ENCODE data around the gene COBL.

Gene COBL

DNA sequence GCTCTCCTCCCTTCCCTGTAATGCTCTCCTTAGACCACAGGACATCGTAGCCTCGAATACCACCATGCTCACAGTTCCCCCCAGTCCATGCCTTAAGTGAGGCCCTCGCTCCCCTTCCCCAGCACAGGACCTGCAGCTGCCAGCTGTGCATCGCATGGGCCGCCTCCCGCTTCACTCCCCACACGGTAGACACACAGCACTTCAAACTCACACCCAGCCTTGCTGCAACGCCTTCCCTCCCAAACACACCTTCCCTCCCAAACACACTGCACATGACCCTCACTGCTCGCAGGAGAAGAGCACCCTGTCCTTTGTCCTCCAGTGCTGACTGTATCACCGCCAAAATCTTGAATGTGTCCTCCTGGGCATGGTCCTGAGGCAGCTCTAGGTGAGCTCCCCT, 42.6 kb downstream of the COBL start:
- DNase-seq: no peak

DNA sequence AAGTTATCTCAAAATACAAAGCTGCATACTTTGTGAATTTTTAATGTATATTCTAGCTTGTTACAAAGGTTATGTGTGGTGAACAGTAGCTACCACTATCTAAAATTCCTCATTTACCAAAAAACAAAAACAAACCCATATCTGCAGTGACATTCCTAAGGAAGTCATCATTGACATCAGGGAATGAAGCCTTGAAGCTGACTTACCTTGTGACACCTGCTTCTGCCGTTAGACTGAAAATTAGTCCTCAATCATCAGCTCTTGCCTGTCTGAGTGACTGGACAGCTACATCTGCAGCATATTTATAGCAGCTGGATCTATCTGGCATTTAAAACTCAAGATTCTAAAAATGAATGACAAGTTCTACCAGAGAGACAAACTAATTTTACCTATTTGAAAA, 43.2 kb downstream of the COBL start:
- no peak for DNase-seq

DNA sequence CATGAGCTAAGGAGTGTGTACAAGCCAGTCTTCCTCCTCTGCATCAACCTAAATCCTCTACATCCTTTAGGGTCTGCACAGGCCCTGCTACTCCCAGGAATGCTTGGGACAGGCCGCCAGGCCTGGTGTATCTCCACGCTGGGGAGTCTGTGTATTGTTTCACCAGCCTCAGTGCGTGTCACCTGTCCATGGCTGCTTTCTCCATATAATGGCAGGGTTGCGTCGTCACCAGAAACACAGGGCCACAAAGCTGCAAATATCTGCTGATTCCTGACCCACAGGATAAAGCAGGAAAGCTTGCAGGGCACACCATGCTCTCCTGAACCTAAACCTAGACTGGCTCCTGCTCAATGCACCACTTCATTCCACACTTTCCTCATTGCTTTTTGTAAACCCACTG, 45.6 kb downstream of the COBL start:
- no peak for DNase-seq

DNA sequence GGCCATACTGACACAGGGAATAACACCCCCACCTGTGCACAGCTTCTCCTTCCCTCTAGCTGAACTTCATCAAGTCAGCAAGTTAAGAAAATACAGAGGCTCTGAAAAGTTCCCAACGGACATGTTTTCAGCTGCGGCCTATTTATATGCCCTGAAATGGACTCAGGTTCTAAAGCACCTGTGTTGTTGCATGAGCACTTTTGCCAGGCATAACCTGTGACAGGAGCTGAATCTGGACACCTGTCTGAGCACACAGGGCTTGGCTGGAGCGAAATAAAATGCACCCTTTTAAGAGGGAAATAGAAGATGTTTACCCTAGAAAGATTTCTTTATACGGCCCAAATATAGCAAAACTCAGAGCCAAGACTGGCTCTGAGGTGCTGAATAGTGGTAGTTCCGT, 46.7 kb downstream of the COBL start:
- DNase-seq: no peak

DNA sequence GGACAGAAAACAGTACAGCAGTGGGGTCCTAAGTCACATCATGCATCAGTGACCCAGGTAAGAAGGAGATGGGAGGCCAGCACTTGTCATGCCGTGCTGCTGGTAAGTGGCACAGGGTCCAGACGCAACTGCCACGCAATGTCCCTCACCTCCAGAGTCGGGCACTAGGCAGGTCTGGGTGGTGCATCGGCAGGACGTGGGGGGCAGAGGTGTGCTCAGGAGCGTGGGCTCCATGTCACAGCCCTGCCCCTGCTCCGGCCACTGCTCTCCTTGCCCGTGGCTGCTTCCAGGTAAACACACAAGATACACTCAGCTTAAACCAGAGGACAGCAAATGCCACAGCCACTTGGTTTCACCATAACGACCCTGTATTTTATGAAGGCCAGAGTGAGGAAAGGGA, 47.3 kb downstream of the COBL start:
- DNase-seq: no peak

DNA sequence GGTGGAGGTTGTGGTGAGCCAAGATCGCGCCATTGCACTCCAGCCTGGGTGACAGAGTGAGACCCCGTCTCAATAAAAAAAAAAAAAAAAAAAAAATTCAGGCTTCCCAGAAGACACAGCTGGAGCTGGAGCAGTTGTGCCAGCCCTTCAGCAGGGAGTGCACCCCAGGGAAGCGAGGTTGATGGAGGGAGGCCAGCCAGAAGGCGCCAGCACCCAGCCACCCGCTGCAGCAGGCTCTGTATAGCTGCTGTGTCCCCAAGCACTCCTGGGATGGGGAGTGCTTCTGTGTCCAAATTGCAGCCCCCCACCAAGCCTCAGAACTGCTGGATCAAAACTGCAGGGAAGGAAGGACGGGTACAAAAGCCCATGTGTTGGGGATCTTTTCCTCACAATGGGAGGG, 47.8 kb downstream of the COBL start:
- DNase-seq: no peak

DNA sequence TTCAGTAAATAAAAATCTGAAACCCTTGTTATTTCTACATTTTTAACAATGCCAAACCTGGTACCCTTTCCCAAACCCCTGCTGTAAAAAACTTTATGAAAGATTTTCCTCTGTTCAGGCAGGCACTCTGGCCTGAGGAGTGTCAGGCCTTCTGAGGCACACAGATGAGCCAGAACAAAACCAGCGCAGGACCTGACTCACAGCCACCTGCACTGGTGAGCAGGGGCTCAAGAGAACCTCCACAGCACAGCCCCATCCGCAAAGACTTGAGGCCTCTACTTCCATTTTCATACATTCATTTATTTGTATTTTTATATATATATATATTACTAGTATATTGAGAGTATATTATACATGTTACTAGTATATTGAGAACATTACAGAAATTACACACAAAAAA, 49.4 kb downstream of the COBL start:
- no peak for DNase-seq

DNA sequence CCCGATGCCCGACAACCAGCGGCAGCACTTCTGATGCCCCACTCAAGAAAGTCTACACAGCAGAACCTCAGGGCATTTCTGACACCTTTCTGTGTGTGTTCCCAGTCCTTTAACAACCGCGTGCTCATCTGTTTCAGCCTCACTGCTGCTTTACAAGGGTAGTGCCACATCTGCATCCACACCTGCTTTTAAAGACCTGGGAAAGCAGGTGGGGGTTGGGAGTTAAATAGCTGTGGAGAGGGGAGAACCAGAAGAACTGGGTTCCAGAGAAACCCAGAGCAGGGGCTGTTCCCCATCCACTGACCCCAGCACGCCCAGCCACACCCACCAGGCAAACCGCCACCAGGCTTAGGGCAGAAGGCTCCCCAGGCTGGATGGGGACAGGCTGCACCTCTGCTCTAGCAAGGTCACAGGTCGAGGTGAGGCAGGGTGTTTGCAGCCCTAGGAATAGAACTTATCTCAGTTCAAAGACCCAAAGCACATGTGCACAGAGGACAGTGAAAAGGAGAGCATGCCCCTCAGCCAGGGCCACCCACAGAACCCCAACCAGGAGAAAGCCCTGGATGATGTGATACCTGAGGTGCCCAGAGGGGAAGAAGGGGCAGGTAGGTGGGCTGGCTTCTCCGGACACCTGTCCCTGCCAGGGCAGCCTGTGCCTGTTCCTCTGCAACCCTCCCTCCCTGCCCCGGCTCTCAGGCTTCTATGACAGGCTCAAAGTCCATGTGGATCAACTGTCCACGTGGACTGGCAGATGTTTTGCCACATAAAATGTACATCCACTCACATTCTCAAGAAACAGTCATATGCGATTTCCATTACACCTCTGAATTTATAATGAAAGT, 51.3 kb downstream of the COBL start:
- no peak for DNase-seq

DNA sequence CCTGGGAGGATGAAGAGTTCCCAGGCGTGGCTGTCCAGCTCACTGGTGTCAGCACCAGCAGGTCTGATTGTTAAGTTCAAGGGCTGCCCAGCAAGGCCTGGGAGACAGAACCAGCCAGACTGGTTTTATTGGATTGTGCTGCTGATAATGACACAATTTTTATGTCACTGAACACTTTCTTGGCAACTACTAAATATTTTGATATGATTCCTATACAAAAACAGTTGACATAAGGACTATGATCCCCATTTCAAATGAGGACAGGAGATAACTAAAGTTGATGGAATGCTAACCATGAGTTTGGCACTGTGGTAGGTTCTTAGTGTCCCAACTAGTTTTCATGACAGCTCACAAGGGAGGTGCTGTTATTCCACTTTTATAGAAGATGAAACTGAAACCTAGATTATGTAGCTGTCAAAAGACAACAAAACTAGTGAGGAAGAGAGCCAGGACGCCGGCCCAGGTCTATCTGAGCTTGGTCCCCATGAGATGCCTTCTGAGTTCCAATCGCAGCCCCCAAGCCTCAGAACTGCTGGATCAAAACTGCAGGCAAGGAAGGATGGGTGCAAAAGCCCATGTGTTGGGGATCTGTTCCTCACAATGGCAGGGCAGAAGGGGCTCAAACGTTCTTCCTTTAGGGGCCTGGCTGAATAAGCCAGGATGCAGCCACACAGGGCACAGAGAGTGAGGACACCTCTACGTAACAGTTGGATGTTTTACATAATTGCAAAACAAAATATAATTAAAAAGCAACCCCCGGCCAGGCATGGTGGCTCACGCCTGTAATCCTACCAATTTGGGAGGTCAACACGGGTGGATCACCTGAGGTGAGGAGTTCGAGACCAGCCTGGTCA, 52.8 kb downstream of the COBL start:
- DNase-seq: no peak

DNA sequence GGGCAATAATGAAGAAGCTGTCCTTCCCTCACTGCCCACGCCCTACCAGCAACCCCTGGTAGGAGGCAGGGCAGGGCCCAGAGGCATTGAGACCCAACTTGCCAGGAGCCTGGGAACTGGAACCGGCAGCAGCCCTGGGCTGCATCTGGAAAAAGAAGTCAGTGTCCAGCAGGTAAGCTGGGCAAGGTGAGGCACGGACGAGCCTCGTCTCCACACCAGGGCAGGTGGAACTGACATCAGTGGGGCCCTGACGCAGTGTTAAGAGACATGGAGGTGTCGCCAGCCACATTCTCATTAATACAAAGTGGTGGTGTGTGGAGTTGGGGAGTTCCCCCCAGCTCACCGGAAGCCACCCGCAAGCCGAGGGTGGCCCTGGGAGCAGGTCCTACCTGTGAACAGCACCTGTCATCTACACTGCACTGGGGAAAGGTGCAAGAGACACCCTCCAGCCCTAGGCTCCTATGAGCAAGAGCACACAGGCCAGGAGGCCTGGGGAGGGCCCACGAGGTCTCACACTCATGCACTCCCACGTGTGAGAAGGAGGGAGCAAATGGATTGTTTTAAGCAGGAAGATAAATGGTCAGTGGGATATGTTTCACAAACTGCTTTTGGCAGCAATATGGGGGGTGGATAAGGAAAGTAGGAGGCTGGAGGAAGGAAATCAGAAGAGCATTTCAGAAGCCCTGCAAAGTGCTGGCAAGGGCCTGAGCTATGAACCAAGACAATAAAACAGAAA, 53.6 kb downstream of the COBL start:
- no peak for DNase-seq

DNA sequence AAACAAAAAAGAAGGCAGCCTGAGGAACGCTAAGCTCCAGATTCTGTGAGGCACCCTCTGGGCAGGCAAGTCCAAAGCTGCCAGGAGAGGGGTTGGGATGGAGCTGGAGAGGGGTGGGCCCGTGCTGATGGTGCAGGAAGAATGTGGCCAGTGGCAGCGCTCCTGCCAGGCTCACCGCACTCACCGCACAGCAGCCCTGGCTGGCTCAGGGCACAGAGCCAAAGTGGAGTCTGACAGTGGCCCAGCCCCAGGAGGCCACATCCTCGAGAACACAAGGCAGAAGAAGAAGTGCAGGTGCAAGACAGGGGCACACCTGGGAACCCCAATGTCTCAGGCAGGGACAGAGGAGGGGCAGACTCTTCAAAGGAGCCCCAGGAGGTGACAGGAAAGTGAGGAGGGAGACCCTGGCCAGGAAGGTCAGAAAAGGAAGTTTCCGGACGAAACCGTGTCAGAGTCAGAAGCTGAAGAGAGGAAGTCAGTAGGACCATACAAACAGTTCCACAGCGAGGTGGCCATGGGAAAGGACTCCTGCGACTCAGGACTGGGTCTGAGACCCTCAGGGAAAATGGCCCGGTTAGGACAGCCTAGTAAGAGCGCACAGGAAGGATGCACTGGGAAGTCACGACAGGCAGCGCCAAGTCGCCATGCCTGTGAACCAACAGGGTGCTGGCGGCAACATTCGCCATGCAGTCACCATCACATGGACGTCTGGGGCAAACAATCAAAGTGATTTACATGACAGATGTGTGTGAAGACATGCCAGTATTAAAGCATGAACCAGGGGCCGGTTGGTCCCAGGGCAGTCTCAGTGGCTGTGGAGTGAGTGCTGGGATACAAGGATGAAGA, 54.4 kb downstream of the COBL start:
- DNase-seq: no peak

DNA sequence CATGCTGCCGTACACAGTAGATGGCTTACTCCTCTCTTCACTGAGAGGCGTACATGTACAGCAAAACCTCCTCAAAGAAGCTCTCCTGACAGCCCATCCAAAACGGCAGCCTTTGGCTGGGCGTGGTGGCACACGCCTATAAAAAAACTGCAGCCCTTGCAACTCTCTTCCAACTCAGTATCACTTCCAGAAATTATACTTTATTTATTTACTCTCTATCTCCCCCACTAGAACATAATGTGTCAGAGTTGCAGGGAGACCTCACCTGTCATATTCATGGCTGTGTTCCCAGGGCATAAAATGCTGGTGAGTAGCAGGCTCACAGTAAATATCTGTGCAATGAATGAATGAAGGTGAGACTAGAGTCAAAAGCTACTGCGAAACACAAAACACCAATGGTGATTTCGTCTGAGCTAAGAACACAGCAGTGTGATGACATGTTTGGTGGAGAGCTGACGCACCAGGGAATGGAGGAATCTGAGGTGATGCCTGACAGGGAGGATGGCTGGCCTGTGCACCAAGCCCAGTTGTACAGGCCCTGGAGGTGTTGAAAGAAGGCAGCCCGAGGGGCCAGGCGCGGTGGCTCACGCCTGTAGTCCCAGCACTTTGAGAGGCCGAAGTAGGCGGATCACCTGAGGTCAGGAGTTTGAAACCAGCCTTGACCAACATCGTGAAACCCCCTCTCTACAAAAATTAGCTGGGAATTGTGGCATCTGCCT, 55.3 kb downstream of the COBL start:
- DNase-seq: no peak

DNA sequence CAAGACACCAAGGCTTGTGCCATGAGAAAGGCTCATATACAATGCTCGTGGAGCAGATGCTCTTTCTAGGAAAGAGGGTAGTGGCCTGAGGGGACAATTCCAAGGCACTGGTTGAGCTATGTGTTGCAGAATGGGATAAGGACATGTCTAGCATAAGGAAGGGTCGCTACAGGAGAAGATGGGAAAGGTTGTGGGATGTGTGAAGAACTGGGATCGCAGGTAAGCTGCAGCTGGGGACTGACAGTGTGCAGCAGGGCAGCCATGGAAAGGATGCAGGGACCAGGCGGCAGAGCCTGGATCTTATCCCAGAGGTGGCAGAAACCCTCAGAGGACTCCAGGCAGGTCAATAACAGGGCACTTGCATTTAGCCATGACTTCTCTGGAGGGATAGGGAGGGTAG, 56.1 kb downstream of the COBL start:
- DNase-seq: no peak

DNA sequence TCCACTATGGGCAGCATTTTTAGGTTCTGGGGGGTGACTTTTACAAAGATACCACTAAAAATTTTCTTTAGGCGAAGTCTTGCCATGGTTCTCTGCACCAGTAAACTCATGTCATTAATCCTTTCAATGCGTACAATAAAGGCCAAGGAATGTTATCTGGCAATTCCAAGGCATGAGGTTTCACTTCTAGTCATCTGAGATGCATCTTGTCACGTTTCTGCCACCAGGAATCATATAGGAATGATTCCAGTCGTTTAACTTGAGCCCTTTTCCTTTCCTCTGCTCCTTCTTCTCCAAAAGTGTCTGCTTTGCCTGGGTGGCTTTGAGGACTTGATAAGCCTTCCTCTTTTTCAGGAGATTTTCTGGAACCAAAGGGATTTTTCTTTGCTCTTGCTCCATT, 56.8 kb downstream of the COBL start:
- no peak for DNase-seq

DNA sequence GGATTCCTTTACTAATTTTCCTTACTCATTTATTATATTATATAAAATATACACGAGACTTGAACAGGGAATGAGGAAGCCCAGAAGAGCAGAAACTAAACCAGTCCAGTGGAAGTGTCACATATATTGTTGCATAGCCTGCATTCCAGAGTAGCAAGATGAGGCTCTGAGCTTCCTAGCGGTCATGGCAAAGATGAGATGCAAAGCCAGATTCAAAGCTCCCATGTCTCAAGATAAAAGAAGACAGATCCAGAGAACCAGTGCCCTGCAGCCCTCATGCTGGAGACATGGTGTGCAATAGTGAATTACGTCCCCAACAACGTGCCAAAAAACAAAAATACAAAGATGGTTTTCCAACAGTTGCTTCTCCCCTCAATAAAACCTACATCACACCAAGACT, 59.7 kb downstream of the COBL start:
- DNase-seq: no peak

DNA sequence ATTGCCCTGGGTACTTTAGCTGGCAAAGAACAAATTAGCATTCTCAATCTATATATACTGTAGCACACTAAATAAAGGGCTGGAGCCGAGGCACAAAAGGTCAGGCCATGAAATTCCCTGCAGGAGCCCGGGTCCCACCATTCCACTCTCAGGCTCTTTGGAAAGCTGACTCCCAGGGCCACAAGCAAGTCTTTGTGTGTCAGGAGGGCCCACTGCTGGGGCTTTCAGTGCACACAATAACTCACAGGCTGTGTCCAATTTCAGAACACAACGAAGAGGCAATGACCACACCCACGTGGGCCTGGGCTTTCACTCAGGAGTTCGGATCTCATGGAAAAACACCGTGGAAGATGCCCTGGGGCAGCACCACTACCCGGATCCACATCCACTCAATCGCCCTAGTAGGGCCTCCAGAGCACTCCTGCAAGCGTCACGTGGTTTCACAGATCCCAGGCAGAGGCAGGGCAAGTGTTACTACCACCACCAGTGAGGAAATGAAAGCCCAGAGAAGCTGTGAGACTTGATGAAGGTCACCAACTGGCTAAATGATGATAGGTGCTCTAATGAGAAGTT, 60.3 kb downstream of the COBL start:
- no peak for DNase-seq

DNA sequence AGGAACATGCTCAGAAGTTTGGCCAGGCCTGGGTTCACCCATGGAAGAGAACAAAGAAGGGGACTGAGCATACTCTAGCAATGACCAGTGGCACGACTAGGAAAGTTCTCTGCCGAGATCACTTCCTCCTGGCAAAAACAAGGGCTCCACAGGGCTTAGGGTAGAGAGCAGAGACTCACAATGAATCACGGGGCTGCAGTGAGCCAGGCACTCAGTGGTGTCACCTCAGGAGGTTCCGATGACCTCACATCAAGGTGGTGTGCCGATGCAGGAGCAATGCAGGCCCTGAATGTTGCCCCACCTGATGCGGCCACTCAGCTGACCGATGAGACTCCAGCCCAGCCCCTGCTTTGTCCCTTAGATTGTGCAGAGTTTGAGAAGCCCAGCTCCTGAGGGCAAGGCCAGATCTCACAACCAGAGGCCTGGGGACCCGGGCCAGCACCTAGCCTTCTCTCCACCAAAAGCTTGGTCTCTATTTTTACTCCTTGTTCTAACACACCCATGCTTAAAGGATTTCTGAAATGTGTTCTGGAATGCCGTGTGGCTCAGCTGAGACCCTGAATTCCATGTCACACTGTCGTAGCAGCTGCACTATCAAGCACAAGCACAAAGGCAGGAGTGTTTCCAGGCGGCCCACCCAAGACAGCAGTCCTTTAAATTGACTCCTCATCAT, 60.9 kb downstream of the COBL start:
- DNase-seq: no peak

DNA sequence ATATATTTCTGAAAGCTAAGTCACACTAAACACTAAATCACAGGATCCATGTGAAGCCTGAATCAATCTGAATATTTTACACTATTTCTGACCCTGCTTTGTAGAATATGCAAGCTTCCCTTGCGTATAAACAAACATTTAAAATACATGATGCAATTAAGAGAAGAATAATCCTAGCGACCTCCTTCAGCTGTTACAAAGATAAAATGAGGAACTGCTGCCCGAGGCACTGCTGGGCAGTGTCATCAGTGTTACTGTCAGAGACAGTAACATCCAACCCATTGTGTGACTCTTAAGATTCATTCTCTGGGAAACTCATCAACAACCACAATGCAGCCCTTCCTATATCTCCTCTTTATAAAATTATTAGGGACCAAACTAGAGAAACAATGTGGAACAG, 61.6 kb downstream of the COBL start:
- DNase-seq: peak; percentile 0

DNA sequence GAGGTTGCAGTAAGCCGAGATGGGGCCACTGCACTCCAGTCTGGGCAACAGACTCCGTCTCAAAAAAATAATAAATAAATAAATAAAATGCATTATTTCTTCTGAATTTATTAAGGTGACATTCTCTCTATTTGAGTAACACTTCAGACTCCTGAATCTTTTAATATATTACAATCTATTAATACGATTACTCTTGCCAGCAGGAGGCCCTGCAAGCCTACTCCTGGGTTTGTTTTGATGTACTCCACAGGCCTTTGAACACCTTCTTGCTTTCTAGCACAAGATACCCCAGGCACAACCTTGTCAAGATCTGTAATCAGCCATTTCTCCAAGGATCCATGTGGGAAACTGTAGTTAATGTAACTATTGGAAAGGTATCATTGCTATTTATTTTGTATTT, 63.5 kb downstream of the COBL start:
- DNase-seq: no peak

DNA sequence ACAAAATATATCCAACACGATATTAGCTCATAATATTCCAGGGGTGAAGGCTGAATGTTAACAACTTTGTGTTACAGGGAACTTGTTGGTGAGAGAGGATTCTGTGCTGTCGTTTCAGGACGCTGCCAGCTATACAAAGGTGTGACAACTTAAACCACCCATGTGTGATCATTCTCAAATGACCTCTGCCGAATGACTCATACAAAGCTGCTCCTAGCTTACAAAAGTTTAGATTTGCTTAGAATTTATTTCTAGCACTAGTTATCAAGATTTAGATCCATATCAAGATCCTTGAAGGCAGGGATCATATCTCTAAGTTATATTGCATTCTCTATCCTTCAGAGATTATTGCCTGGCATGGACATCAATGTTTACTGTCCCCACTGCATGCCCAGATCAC, 65.3 kb downstream of the COBL start:
- DNase-seq: no peak

DNA sequence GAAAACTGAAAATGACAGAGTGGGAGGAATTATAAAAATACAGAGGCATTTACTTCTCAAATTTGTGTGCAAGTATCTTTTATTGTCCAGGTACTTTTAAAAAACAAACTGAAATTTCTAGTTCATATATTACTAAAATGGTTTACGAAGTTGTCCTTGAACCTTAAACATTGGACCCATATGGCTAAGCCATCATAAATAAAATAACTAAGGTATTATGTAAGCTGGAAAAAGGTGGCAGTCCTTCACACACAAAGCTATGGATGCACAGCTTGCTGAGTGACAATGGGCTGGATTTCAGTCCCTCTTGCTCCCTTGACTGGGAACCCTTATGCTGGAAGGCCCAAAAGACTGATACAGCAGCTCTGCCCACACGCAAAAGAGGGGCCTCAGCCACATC, 66.1 kb downstream of the COBL start:
- no peak for DNase-seq

Data from OCI-M1 (cell line).